H1 (cell line): ENCODE data around the gene TCF7L2. TPM values are rescaled to one million over a fixed set of nuclear protein-coding genes. Genes with fewer than 3 reads are reported as not detected.

Experiments used
- CTCF ChIA-PET: fragments of 300-600 bp; sonication (Branson Sonifier 250); formaldehyde crosslinking; loops from one replicate; lab custom pipeline; 2021; ENCODE audit not compliant: partially characterized antibody; lab: Charles Lee
- POLR2A ChIA-PET: fragments of 300-600 bp; sonication (Branson Sonifier 250); formaldehyde crosslinking; loops from one replicate; lab custom pipeline; 2021; ENCODE audit warnings: inconsistent platforms; ENCODE audit not compliant: partially characterized antibody; lab: Charles Lee
- DNase-seq, 2 experiments: peaks; one replicate each; pipeline versions ENCODE4 v3.0.0 to v3.0.0-alpha.2; 2010 to 2022; ENCODE audit warnings: low spot score in 2 of 2, low read depth in 1 of 2, mixed read lengths in 1 of 2
- FAIRE-seq: peaks from 2 replicates; lab custom pipeline; 2011; peaks lifted over from hg19 to GRCh38; lab: Jason Lieb, UNC
- H2AFZ ChIP-seq: 2 replicates; pipeline ENCODE4 v1.8.1; 2012; ENCODE audit warnings: low read length, inconsistent platforms
- H2AK5ac ChIP-seq: 2 replicates; pipeline ENCODE4 v1.6.1; 2013; ENCODE audit warnings: low read depth, low read length
- H2BK120ac ChIP-seq: replicated peaks from 2 replicates; pipeline ENCODE3; 2013; ENCODE audit warnings: low read depth, low read length, inconsistent platforms
- H2BK12ac ChIP-seq: 2 replicates; pipeline ENCODE4 v1.6.1; 2013; ENCODE audit warnings: low read depth, low read length
- H2BK15ac ChIP-seq: 2 replicates; pipeline ENCODE4 v1.6.1; 2013; ENCODE audit warnings: low read length
- H2BK20ac ChIP-seq: 2 replicates; pipeline ENCODE4 v1.6.1; 2013; ENCODE audit warnings: low read length
- H2BK5ac ChIP-seq: 2 replicates; pipeline ENCODE4 v1.6.1; 2013; ENCODE audit warnings: low read depth, low read length
- H3K14ac ChIP-seq: 2 replicates; pipeline ENCODE4 v1.6.1; 2013; ENCODE audit warnings: inconsistent platforms; ENCODE audit not compliant: insufficient read length
- H3K18ac ChIP-seq: 2 replicates; pipeline ENCODE4 v1.6.1; 2013; ENCODE audit warnings: low read length; ENCODE audit errors: extremely low read depth
- H3K23ac ChIP-seq: 2 replicates; pipeline ENCODE4 v1.6.1; 2013; ENCODE audit warnings: inconsistent platforms; ENCODE audit not compliant: insufficient read length
- H3K23me2 ChIP-seq: 2 replicates; pipeline ENCODE4 v1.6.1; 2013; ENCODE audit warnings: low read depth, low read length
- H3K27ac ChIP-seq: 2 replicates; pipeline ENCODE4 v1.6.1; 2011; ENCODE audit warnings: low read depth, low read length, inconsistent platforms
- H3K27me3 ChIP-seq, 4 experiments: replicated peaks in 1 of 4; 1 replicate in 1 of 4; 2 replicates in 3 of 4; pipeline versions ENCODE4 v1.6.1 to v1.8.1; 2011 to 2013; ENCODE audit warnings: low read length in 3 of 4, mild to moderate bottlenecking in 3 of 4, inconsistent platforms in 2 of 4, mixed read lengths in 2 of 4, moderate library complexity in 1 of 4; ENCODE audit not compliant: control insufficient read depth in 3 of 4, insufficient read depth in 3 of 4; ENCODE audit errors: extremely low read depth in 1 of 4
- H3K36me3 ChIP-seq, 4 experiments: 2 replicates each; pipeline versions ENCODE4 v1.6.1 to v1.8.1; 2011 to 2013; ENCODE audit warnings: mild to moderate bottlenecking in 4 of 4, low read length in 3 of 4, moderate library complexity in 2 of 4, control low read depth in 1 of 4, inconsistent platforms in 1 of 4; ENCODE audit not compliant: insufficient read depth in 4 of 4, control insufficient read depth in 2 of 4
- H3K4ac ChIP-seq: replicated peaks from 2 replicates; pipeline ENCODE3; 2013; ENCODE audit warnings: low read length, low read depth, mixed read lengths, inconsistent platforms; ENCODE audit not compliant: insufficient read length
- H3K4me1 ChIP-seq, 4 experiments: replicated peaks in 1 of 4; 1 replicate in 1 of 4; 2 replicates in 3 of 4; pipeline versions ENCODE4 v1.6.1 to v1.8.1; 2011 to 2013; ENCODE audit warnings: low read length in 3 of 4, inconsistent platforms in 2 of 4, mixed read lengths in 1 of 4; ENCODE audit not compliant: insufficient read depth in 4 of 4, control insufficient read depth in 3 of 4
- H3K4me2 ChIP-seq, 2 experiments: 2 replicates each; pipeline versions ENCODE4 v1.6.1 to v1.8.1; 2011 to 2013; ENCODE audit warnings: low read depth in 2 of 2, low read length in 2 of 2, control low read depth in 1 of 2, inconsistent platforms in 1 of 2, mild to moderate bottlenecking in 1 of 2; ENCODE audit not compliant: insufficient read depth in 1 of 2
- H3K4me3 ChIP-seq, 4 experiments: fragments of 200-600, 300-600 bp in 1 of 4; sonication (generic), shearing (Covaris generic), sonication (Bioruptor Twin) in 1 of 4; 2 replicates each; pipeline versions ENCODE4 v1.5.1 to v1.8.1; 2011 to 2016; ENCODE audit warnings: low read length in 4 of 4, low read depth in 3 of 4, control low read depth in 2 of 4, inconsistent platforms in 2 of 4, mild to moderate bottlenecking in 2 of 4, mixed read lengths in 1 of 4, moderate library complexity in 1 of 4; ENCODE audit not compliant: insufficient read depth in 2 of 4; ENCODE audit errors: extremely low read depth in 1 of 4
- H3K56ac ChIP-seq: replicated peaks from 2 replicates; pipeline ENCODE3; 2013; ENCODE audit warnings: low read depth, mild to moderate bottlenecking, mixed read lengths, low read length, inconsistent platforms; ENCODE audit not compliant: insufficient read length
- H3K79me1 ChIP-seq: 2 replicates; pipeline ENCODE4 v1.6.1; 2013; ENCODE audit warnings: low read depth, low read length, control low read depth
- H3K79me2 ChIP-seq, 2 experiments: 2 replicates each; pipeline versions ENCODE4 v1.6.1 to v1.8.1; 2012 to 2013; ENCODE audit warnings: low read length in 2 of 2, mild to moderate bottlenecking in 2 of 2, inconsistent platforms in 1 of 2; ENCODE audit not compliant: insufficient read depth in 2 of 2, control insufficient read depth in 1 of 2
- H3K9ac ChIP-seq, 4 experiments: replicated peaks in 1 of 4; 1 replicate in 1 of 4; 2 replicates in 3 of 4; pipeline versions ENCODE4 v1.6.1 to v1.8.1; 2011 to 2013; ENCODE audit warnings: low read depth in 3 of 4, low read length in 3 of 4, control low read depth in 2 of 4, mild to moderate bottlenecking in 2 of 4, moderate library complexity in 2 of 4, inconsistent platforms in 1 of 4; ENCODE audit errors: extremely low read depth in 1 of 4
- H3K9me3 ChIP-seq, 2 experiments: 2 replicates each; pipeline versions ENCODE4 v1.6.1 to v1.8.1; 2012 to 2013; ENCODE audit warnings: mild to moderate bottlenecking in 2 of 2, moderate library complexity in 2 of 2, control low read depth in 1 of 2, inconsistent platforms in 1 of 2, low read depth in 1 of 2, low read length in 1 of 2, mixed read lengths in 1 of 2; ENCODE audit not compliant: insufficient read depth in 2 of 2
- H4K20me1 ChIP-seq, 2 experiments: replicated peaks in 1 of 2; 2 replicates each; pipeline versions ENCODE3 to v1.8.1; 2011 to 2013; ENCODE audit warnings: inconsistent platforms in 2 of 2, low read length in 2 of 2, mild to moderate bottlenecking in 1 of 2; ENCODE audit not compliant: insufficient read depth in 2 of 2, control insufficient read depth in 1 of 2
- H4K5ac ChIP-seq: 2 replicates; pipeline ENCODE4 v1.6.1; 2013; ENCODE audit warnings: low read length, low read depth, mixed read lengths, inconsistent platforms; ENCODE audit not compliant: insufficient read length
- H4K8ac ChIP-seq: 2 replicates; pipeline ENCODE4 v1.8.0; 2013; ENCODE audit warnings: mild to moderate bottlenecking, moderate library complexity, low read length, inconsistent platforms; ENCODE audit not compliant: insufficient read depth; ENCODE audit errors: extremely low read depth
- H4K91ac ChIP-seq: replicated peaks from 2 replicates; pipeline ENCODE3; 2013; ENCODE audit warnings: low read length, mixed read lengths, inconsistent platforms; ENCODE audit not compliant: insufficient read length
- BRCA1 ChIP-seq: IDR thresholded peaks from 2 replicates; pipeline ENCODE4 v1.6.1; 2012; ENCODE audit warnings: low read depth, low read length, improper control_type of control experiment
- CBX5 ChIP-seq: fragments of 300-800, 300-1000 bp; sonication (generic); IDR thresholded peaks from 2 replicates; pipeline ENCODE4 v1.7.1; 2016; ENCODE audit warnings: antibody characterized with exemption, low read length, low read depth
- EZH2 ChIP-seq: fragments of 200-600 bp; sonication (generic); IDR thresholded peaks from 2 replicates; pipeline ENCODE4 v1.7.1; 2012; ENCODE audit warnings: low read depth, mild to moderate bottlenecking, moderate library complexity, low read length, inconsistent platforms; ENCODE audit not compliant: severe bottlenecking
- KDM5A ChIP-seq: fragments of 200-600 bp; IDR thresholded peaks from 2 replicates; pipeline ENCODE4 v1.7.1; 2012; ENCODE audit warnings: mild to moderate bottlenecking, low read length, inconsistent platforms, mixed read lengths
- MAFK ChIP-seq: IDR thresholded peaks from 2 replicates; pipeline ENCODE4 v1.6.1; 2012; ENCODE audit warnings: low read depth, mild to moderate bottlenecking, improper control_type of control experiment, low read length
- TBP ChIP-seq: IDR thresholded peaks from 2 replicates; pipeline ENCODE4 v1.6.1; 2011; ENCODE audit warnings: low read depth, low read length, improper control_type of control experiment
- TCF12 ChIP-seq: IDR thresholded peaks from 2 replicates; pipeline ENCODE4 v1.6.1; 2011; ENCODE audit warnings: low read depth, mild to moderate bottlenecking, low read length
- YY1 ChIP-seq: IDR thresholded peaks from 2 replicates; pipeline ENCODE4 v1.6.1; 2011; ENCODE audit warnings: low read depth, mild to moderate bottlenecking, low read length
- WGBS, 2 experiments: shearing (Covaris generic) in 1 of 2; methylation state at CpG; one replicate each; pipeline versions ENCODE4 v1.1.6 to v1.1.7; 2013 to 2015; ENCODE audit warnings: low lambda C conversion rate in 2 of 2, mixed read lengths in 2 of 2, inconsistent platforms in 1 of 2, low coverage in 1 of 2, missing lambda C conversion rate in 1 of 2; ENCODE audit not compliant: insufficient replicate concordance in 2 of 2, insufficient coverage in 1 of 2, insufficient read length in 1 of 2; ENCODE audit errors: extremely low coverage in 1 of 2, missing lambda C conversion rate in 1 of 2; 5-methylcytosine and 5-hydroxymethylcytosine counted together
- polyA plus RNA-seq, 7 experiments: library from polyadenylated mRNA; depleted of rRNA in 3 of 7; stranded (reverse) in 5 of 7; unstranded in 2 of 7; fragments of >200 nt in 5 of 7; fragments of 200-250 nt in 2 of 7; gene quantifications; 1 replicate in 5 of 7; 2 replicates in 1 of 7; 4 replicates in 1 of 7; pipeline versions ENCODE4 v1.2.1 to v1.2.3, GENCODE V29; 2011 to 2013; ENCODE audit warnings: missing spikeins in 2 of 7, mixed read lengths in 2 of 7
- total RNA-seq: library from RNA; stranded (reverse); fragmentation: NEBNext Ultra II Directional; extraction: Animal tissue kit (Norgen Biotek cat#: 25700); gene quantifications from 2 replicates; pipeline ENCODE4 v1.2.1, GENCODE V29; 2021
- TF ChIP-seq, protein P1 (sequence below): IDR thresholded peaks from 2 replicates; pipeline ENCODE4 v1.6.1; 2012; ENCODE audit warnings: inconsistent platforms
- TF ChIP-seq, protein P2 (sequence below), 3 experiments: IDR thresholded peaks; 1 replicate in 2 of 3; 2 replicates in 1 of 3; pipeline versions ENCODE4 v1.5.1 to v1.6.1; 2011; ENCODE audit warnings: low read length in 3 of 3, mild to moderate bottlenecking in 3 of 3, inconsistent platforms in 2 of 3, low read depth in 1 of 3, moderate library complexity in 1 of 3; ENCODE audit not compliant: insufficient read depth in 1 of 3; ENCODE audit errors: control extremely low read depth in 1 of 3
- TF ChIP-seq, protein P3 (sequence below): IDR thresholded peaks from 2 replicates; pipeline ENCODE4 v1.6.1; 2011; ENCODE audit warnings: low read depth, mild to moderate bottlenecking, low read length; ENCODE audit not compliant: insufficient read depth

The TCF7L2 gene
- total and polyA plus RNA-seq, 2 of the 8 experiments (the other 6 are each of a cell fraction or from before 2014, with no cell fraction given): 33.9 to 67.3 TPM

DNA sequence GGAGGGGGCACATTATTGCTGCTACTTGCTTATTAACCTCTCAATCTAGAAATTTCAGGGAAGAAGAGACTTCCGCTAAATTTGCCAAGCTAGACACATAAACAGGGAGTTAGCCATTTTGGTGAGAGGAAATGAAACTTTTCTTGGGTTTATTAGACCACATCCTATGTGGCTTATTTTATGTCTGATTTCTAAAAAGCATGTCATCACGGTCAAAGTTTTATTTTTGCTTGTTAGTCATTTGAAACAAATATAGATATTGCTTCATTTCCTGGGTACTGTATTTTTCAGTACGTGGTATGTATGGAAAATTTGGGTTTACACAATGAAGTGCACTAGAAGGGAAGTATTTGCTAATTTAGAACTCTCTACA lies 144.1 kb downstream of the TCF7L2 start:
- H3K4me1 ChIP-seq: peaks cover 0 to 4% (median 2%) of the 10 kb centered on the region in 4 experiments; a peak in 3 of 7 replicates
- no peak for TF ChIP-seq TBP
- TF ChIP-seq MAFK: no peak
- no peak for TF ChIP-seq YY1
- no peak for TF ChIP-seq TCF12
- TF ChIP-seq, protein P1, sequence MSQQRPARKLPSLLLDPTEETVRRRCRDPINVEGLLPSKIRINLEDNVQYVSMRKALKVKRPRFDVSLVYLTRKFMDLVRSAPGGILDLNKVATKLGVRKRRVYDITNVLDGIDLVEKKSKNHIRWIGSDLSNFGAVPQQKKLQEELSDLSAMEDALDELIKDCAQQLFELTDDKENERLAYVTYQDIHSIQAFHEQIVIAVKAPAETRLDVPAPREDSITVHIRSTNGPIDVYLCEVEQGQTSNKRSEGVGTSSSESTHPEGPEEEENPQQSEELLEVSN: no peak
- TF ChIP-seq, protein P2, sequence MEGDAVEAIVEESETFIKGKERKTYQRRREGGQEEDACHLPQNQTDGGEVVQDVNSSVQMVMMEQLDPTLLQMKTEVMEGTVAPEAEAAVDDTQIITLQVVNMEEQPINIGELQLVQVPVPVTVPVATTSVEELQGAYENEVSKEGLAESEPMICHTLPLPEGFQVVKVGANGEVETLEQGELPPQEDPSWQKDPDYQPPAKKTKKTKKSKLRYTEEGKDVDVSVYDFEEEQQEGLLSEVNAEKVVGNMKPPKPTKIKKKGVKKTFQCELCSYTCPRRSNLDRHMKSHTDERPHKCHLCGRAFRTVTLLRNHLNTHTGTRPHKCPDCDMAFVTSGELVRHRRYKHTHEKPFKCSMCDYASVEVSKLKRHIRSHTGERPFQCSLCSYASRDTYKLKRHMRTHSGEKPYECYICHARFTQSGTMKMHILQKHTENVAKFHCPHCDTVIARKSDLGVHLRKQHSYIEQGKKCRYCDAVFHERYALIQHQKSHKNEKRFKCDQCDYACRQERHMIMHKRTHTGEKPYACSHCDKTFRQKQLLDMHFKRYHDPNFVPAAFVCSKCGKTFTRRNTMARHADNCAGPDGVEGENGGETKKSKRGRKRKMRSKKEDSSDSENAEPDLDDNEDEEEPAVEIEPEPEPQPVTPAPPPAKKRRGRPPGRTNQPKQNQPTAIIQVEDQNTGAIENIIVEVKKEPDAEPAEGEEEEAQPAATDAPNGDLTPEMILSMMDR (IDR thresholded peaks at IDR 0.05; ENCODE audit: control extremely low read depth in 1 of 3, insufficient read depth in 1 of 3, low read depth in 1 of 3, low read length in 3 of 3): no peak
- TF ChIP-seq KDM5A: no peak
- TF ChIP-seq, protein P3, sequence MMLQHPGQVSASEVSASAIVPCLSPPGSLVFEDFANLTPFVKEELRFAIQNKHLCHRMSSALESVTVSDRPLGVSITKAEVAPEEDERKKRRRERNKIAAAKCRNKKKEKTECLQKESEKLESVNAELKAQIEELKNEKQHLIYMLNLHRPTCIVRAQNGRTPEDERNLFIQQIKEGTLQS: no peak
- no peak for TF ChIP-seq CBX5
- TF ChIP-seq BRCA1: no peak
- TF ChIP-seq EZH2: no peak

More for the DNA sequence above, 144.1 kb downstream of the TCF7L2 start:
- H2BK20ac ChIP-seq: no peak overlapping the region
- no peaks in the 10 kb centered on the region for H3K23me2 ChIP-seq
- no peak overlapping the region for H2BK120ac ChIP-seq
- H2BK5ac ChIP-seq: no peak overlapping the region
- H3K36me3 ChIP-seq: peaks cover 2 to 36% (median 8%) of the 10 kb centered on the region in 4 experiments; a peak in 5 of 8 replicates
- H2BK12ac ChIP-seq: no peak overlapping the region
- H2AFZ ChIP-seq: no peak overlapping the region
- H3K4me2 ChIP-seq: no peak overlapping the region
- H3K4ac ChIP-seq: no peak overlapping the region
- H3K27ac ChIP-seq: no peak overlapping the region
- H3K4me3 ChIP-seq: no peak overlapping the region
- H4K20me1 ChIP-seq: peaks cover 3 to 7% of the 10 kb centered on the region in 2 experiments
- H4K5ac ChIP-seq: no peak overlapping the region
- H3K79me1 ChIP-seq: peaks cover 8% of the 10 kb centered on the region
- no peak overlapping the region for H3K23ac ChIP-seq
- WGBS, 2 experiments: 86% methylated on average over 3 of the region's 3 CpGs; no CpG with 5 or more reads in 1 of the 2 experiments
- no peak overlapping the region for H3K14ac ChIP-seq
- H2AK5ac ChIP-seq: no peak overlapping the region
- ChIA-PET CTCF (no interaction called here), POLR2A (no interaction called here)
- H4K91ac ChIP-seq: no peak overlapping the region
- no peak overlapping the region for H3K9ac ChIP-seq
- no peak overlapping the region for H4K8ac ChIP-seq
- DNase-seq (no peak), FAIRE-seq (no peak)
- no peak overlapping the region for H3K56ac ChIP-seq
- no peak overlapping the region for H3K18ac ChIP-seq
- H3K27me3 ChIP-seq: no peaks in the 10 kb centered on the region
- H3K79me2 ChIP-seq: peaks cover 0 to 77% of the 10 kb centered on the region in 2 experiments; a peak in 3 of 4 replicates
- no peak overlapping the region for H2BK15ac ChIP-seq
- no peaks in the 10 kb centered on the region for H3K9me3 ChIP-seq
